ENCODE measurements around the gene KLHL17.

- TF ChIP-seq, protein P1, sequence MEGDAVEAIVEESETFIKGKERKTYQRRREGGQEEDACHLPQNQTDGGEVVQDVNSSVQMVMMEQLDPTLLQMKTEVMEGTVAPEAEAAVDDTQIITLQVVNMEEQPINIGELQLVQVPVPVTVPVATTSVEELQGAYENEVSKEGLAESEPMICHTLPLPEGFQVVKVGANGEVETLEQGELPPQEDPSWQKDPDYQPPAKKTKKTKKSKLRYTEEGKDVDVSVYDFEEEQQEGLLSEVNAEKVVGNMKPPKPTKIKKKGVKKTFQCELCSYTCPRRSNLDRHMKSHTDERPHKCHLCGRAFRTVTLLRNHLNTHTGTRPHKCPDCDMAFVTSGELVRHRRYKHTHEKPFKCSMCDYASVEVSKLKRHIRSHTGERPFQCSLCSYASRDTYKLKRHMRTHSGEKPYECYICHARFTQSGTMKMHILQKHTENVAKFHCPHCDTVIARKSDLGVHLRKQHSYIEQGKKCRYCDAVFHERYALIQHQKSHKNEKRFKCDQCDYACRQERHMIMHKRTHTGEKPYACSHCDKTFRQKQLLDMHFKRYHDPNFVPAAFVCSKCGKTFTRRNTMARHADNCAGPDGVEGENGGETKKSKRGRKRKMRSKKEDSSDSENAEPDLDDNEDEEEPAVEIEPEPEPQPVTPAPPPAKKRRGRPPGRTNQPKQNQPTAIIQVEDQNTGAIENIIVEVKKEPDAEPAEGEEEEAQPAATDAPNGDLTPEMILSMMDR (IDR thresholded peaks at IDR 0.05 in 4 of 5, conservative IDR thresholded peaks at IDR 0.05 in 1 of 5), result no peak
- TF ChIP-seq POLR2A (IDR thresholded peaks at IDR 0.05), result no peak
These were observed 43.3 kb upstream of the KLHL17 start for GRCh38 chr1:917076-917459.
